Esophagus squamous epithelium (tissue), 4 donors: Measurements from ENCODE around the gene RNF34.

Experiments used
- CTCF ChIP-seq, 6 experiments: fragments of 450-650 bp in 4 of 6; fragments of 200-600 bp in 2 of 6; sonication (generic) in 2 of 6; IDR thresholded peaks; one replicate each; pipeline ENCODE4 v1.5.1; 2016 to 2019; ENCODE audit warnings: antibody characterized with exemption in 6 of 6, mild to moderate bottlenecking in 4 of 6, moderate library complexity in 4 of 6
- POLR2A ChIP-seq, 4 donors: fragments of 450-650 bp; IDR thresholded peaks; one replicate each; pipeline ENCODE4 v1.6.1; 2017; ENCODE audit warnings: antibody characterized with exemption in 4 of 4, mild to moderate bottlenecking in 4 of 4, moderate library complexity in 3 of 4

- TF ChIP-seq CTCF (IDR thresholded peaks at IDR 0.05) (no peak), POLR2A (IDR thresholded peaks at IDR 0.05) (no peak)
Measured at GRCh38 chr12:121453629-121454028, 53.7 kb downstream of the RNF34 start.
